BJ (cell line): ENCODE data around the gene WFIKKN1. TPM values are rescaled to one million over a fixed set of nuclear protein-coding genes. Genes with fewer than 3 reads are reported as not detected.

ENCODE experiments used
- CTCF ChIA-PET: fragments of 350-600 bp; formaldehyde crosslinking; extraction: SDS; loops from one replicate; lab custom pipeline; 2021; ENCODE audit warnings: antibody characterized with exemption, inconsistent platforms; lab: Yijun Ruan, JAX
- POLR2A ChIA-PET: fragments of 300-600 bp; sonication (Branson Sonifier 250); formaldehyde crosslinking; extraction: SDS; loops from one replicate; lab custom pipeline; 2021; ENCODE audit warnings: antibody characterized with exemption; lab: Charles Lee
- DNase-seq: peaks from one replicate; pipeline ENCODE4 v3.0.0-alpha.2; 2011; ENCODE audit warnings: low read depth
- H3K27me3 ChIP-seq: 2 replicates; pipeline ENCODE4 v1.6.0; 2011; ENCODE audit warnings: low read length; ENCODE audit not compliant: control insufficient read depth, insufficient read depth
- H3K36me3 ChIP-seq: 2 replicates; pipeline ENCODE4 v1.5.1; 2011; ENCODE audit warnings: low read length; ENCODE audit not compliant: control insufficient read depth, insufficient read depth
- H3K4me3 ChIP-seq: 2 replicates; pipeline ENCODE4 v1.5.1; 2011; ENCODE audit warnings: low read depth, mild to moderate bottlenecking, control low read depth, low read length
- polyA plus RNA-seq: library from polyadenylated mRNA; depleted of rRNA; stranded (reverse); fragments of >200 nt; gene quantifications from 2 replicates; pipeline ENCODE4 v1.2.3, GENCODE V29; 2011
- TF ChIP-seq, protein P1 (sequence below): IDR thresholded peaks from 2 replicates; pipeline ENCODE4 v1.5.1; 2011; ENCODE audit warnings: low read depth, mild to moderate bottlenecking, control low read depth, inconsistent platforms, low read length, moderate library complexity; ENCODE audit not compliant: insufficient read depth

Gene WFIKKN1
- polyA plus RNA-seq, 1 experiment: not detected

DNA sequence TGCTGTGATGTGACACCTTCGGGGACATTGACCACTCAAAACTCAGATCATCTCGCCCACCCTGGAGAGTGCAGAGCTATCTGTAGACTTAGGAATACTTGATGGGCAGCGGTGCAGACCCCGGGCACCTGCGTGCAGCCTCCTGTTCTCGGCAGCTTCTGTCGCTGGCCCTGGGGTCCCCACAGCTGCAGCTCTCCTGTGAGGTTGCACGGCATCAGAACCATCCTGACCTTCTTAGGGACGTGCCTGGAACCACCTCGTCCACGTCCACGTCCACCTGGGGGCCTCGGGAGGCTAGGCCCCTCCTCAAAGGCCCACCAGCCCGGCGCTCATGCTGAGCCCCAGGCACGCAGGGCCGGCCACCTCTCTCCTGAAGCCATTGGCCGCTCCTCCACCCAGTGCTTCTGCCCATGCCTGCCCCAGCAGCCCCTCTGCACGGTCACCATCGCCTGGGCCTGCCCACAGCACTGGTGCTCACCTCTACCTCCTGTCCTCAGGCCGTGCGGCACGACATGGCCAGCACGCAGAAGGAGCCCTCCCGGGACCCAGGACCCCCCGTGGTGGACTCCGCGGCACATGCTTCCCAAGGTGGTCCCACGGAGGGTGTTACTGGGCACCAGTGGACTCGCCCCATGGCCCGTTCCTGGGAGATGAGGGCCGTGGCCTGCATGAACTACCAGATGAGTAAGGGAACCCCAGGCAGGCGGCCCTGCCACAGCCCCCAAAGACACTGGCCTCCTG lies 2.3 kb upstream of the WFIKKN1 start:
- DNase-seq: no peak
- TF ChIP-seq, protein P1, sequence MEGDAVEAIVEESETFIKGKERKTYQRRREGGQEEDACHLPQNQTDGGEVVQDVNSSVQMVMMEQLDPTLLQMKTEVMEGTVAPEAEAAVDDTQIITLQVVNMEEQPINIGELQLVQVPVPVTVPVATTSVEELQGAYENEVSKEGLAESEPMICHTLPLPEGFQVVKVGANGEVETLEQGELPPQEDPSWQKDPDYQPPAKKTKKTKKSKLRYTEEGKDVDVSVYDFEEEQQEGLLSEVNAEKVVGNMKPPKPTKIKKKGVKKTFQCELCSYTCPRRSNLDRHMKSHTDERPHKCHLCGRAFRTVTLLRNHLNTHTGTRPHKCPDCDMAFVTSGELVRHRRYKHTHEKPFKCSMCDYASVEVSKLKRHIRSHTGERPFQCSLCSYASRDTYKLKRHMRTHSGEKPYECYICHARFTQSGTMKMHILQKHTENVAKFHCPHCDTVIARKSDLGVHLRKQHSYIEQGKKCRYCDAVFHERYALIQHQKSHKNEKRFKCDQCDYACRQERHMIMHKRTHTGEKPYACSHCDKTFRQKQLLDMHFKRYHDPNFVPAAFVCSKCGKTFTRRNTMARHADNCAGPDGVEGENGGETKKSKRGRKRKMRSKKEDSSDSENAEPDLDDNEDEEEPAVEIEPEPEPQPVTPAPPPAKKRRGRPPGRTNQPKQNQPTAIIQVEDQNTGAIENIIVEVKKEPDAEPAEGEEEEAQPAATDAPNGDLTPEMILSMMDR: no peak
- H3K4me3 ChIP-seq: no peak overlapping the region
- H3K27me3 ChIP-seq: no peaks in the 10 kb centered on the region
- CTCF ChIA-PET: no interaction called here
- peaks cover 12% of the 10 kb centered on the region for H3K36me3 ChIP-seq
- POLR2A ChIA-PET: no interaction called here

DNA sequence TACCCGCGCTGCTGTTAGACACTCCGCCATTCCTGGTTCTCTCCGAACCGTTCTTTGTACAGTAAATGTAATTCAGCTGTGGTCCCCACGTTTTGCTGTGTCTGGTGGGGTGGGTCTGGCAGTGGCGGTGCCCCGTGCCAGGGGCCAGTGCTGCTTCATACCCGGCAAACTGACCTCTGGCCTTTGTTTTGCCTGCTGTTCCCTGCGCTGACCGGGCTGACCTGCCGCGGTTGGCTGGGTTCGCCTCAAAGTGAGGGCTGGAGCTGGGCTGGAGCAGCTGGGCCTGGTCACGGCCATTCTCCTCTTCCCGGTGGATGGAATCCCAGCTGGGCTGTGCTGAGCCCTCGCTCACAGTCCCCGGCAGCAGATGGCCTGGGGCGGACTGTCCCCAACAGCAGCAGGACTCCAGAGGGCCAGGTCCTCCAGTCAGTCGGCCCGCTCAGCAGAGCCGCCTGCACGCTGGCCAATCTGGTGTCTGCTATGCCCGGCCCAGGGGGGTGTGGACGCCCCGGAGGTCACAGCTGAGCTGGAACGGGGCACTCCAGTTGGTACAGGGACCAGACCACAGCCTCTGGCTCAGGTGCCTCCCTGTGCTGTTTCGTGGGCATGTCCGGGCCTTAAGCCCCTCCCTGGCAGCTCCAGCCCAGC lies 1.5 kb upstream of the WFIKKN1 start:
- TF ChIP-seq, protein P1: no peak
- Histone ChIP-seq H3K4me3 (no peak overlapping the region), H3K36me3 (peaks cover 17% of the 10 kb centered on the region), H3K27me3 (no peaks in the 10 kb centered on the region)
- POLR2A ChIA-PET: no interaction called here
- CTCF ChIA-PET: no interaction called here
- DNase-seq: no peak

DNA sequence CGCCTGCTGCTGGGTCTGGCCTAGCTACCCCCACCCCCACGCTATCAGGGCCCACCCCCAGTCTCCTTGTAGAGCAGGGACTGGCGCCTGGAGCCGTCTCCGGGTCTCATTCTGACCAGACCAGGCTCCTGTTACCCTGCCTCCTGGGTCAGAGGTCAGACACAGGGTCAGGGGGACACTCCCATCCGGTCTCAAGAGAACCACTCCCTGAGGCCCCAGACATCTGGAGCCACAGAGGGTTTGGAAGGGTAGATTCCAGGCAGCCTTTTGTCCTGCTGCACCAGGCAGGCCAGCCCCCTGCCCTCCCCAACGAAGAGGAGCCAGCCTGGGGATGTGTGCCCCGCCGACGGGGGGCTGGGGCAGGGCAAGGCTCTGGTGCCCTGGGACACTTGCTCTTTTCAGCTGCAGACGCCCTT lies 944 bp upstream of the WFIKKN1 start:
- DNase-seq: no peak

DNA sequence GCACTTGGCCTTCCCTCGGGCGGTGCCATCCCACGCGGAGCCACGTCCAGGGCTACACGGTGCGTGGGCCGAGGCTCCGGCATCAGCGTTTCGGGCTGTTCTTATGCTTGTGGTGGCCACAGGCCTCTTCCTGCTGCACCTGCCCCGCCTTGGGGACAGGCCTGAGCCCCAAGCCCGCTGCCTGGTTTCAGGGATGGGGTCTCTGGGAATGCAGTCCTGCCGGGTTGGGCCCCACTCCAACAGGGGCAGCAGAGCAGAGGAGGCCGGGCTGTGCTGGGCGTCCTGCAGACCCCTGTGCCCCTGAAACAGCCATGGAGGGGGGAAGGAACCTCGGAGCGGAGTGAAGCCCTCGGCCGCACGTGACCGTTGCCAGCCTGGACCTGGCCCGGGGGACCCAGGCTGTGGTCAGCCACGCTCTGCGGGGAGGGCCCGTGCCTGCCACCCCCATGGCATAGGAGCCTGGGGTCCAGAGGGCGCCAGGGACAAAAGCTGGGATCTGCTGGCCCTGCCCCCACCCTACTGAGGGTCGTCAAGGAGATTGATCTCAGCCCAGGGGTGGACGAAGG lies 453 bp upstream of the WFIKKN1 start:
- H3K27me3 ChIP-seq: no peaks in the 10 kb centered on the region
- no peak for DNase-seq
- H3K4me3 ChIP-seq: no peak overlapping the region
- H3K36me3 ChIP-seq: peaks cover 17% of the 10 kb centered on the region
- ChIA-PET POLR2A (no interaction called here), CTCF (no interaction called here)
- TF ChIP-seq, protein P1: no peak

More for the DNA sequence above, 944 bp upstream of the WFIKKN1 start:
- Histone ChIP-seq H3K4me3 (no peak overlapping the region), H3K27me3 (no peaks in the 10 kb centered on the region), H3K36me3 (peaks cover 17% of the 10 kb centered on the region)
- CTCF ChIA-PET: no interaction called here
- TF ChIP-seq, protein P1: no peak
- POLR2A ChIA-PET: no interaction called here

DNA sequence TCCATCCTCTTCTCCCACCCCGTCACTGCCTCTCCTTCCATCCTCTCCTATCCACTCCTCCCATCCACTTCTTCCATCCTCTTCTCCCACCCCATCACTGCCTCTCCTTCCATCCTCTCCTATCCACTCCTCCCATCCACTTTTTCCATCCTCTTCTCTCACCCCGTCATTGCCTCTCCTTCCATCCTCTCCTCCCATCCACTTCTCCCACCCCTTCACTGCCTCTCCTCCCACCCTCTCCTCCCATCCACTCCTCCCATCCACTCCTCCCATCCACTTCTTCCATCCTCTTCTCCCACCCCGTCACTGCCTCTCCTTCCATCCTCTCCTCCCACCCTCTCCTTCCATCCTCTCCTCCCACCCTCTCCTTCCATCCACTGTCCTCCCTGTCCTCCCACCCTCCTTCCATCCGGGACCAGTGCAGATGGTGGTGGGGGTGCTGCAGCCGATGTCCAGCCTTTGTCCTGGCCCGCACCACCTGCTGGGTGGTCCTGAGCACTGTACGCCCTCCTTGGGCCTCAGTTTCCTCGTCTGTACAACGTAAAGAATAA lies 1.1 kb downstream of the WFIKKN1 start:
- TF ChIP-seq, protein P1: no peak
- peaks cover 17% of the 10 kb centered on the region for H3K36me3 ChIP-seq
- DNase-seq: no peak
- CTCF ChIA-PET: no interaction called here
- POLR2A ChIA-PET: no interaction called here
- H3K4me3 ChIP-seq: no peak overlapping the region
- no peaks in the 10 kb centered on the region for H3K27me3 ChIP-seq
